Measurements from ENCODE around the gene SPSB1.

DNA sequence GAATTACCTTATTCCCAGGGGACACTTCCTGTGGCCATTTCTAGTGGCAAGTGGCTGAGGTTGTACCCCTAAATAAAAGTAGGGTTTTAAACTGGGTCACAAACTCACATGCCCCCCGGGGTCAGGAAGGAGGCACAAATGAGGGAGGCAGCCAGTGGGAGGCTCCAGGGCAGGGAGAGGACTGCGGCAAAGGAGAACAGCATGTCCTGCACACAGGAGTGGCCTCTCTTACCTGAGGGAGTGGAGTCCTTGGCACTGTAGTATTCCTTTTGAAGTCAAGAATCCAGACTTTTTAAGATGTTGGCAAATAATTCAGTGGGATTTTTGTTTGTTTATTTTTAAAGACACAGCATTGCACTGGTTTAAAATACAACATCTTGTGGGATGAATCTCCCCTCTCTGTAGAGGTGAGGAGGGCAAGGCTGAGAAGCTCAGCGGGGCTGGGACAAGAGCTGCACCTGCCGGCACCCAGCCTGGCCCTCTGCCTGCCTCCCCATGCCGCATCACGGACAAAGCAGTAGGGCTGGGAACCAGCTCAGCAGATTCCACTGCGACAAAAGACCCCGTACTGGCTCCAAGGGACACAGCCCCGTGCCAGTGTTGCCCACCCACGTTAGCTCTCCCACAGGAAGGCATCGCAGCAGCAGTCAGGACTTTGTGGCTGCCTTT lies 22.2 kb downstream of the SPSB1 start:
- TF ChIP-seq, protein P1, sequence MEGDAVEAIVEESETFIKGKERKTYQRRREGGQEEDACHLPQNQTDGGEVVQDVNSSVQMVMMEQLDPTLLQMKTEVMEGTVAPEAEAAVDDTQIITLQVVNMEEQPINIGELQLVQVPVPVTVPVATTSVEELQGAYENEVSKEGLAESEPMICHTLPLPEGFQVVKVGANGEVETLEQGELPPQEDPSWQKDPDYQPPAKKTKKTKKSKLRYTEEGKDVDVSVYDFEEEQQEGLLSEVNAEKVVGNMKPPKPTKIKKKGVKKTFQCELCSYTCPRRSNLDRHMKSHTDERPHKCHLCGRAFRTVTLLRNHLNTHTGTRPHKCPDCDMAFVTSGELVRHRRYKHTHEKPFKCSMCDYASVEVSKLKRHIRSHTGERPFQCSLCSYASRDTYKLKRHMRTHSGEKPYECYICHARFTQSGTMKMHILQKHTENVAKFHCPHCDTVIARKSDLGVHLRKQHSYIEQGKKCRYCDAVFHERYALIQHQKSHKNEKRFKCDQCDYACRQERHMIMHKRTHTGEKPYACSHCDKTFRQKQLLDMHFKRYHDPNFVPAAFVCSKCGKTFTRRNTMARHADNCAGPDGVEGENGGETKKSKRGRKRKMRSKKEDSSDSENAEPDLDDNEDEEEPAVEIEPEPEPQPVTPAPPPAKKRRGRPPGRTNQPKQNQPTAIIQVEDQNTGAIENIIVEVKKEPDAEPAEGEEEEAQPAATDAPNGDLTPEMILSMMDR (IDR thresholded peaks at IDR 0.05; ENCODE audit: poor library complexity, severe bottlenecking), result no peak
- no peak for TF ChIP-seq EZH2 (IDR thresholded peaks at IDR 0.05; ENCODE audit: borderline replicate concordance, insufficient read depth, low read length, poor library complexity, severe bottlenecking)
- TF ChIP-seq POLR2AphosphoS5 (IDR thresholded peaks at IDR 0.05), result no peak
- no peak for TF ChIP-seq EP300 (conservative IDR thresholded peaks at IDR 0.05; ENCODE audit: poor library complexity, severe bottlenecking)
- no peak for TF ChIP-seq RAD21 (conservative IDR thresholded peaks at IDR 0.05)
- TF ChIP-seq TAF1 (IDR thresholded peaks at IDR 0.05; ENCODE audit: low read depth), result no peak
- TF ChIP-seq MXI1 (conservative IDR thresholded peaks at IDR 0.05; ENCODE audit: poor library complexity, severe bottlenecking), result no peak
- TF ChIP-seq, protein P2, sequence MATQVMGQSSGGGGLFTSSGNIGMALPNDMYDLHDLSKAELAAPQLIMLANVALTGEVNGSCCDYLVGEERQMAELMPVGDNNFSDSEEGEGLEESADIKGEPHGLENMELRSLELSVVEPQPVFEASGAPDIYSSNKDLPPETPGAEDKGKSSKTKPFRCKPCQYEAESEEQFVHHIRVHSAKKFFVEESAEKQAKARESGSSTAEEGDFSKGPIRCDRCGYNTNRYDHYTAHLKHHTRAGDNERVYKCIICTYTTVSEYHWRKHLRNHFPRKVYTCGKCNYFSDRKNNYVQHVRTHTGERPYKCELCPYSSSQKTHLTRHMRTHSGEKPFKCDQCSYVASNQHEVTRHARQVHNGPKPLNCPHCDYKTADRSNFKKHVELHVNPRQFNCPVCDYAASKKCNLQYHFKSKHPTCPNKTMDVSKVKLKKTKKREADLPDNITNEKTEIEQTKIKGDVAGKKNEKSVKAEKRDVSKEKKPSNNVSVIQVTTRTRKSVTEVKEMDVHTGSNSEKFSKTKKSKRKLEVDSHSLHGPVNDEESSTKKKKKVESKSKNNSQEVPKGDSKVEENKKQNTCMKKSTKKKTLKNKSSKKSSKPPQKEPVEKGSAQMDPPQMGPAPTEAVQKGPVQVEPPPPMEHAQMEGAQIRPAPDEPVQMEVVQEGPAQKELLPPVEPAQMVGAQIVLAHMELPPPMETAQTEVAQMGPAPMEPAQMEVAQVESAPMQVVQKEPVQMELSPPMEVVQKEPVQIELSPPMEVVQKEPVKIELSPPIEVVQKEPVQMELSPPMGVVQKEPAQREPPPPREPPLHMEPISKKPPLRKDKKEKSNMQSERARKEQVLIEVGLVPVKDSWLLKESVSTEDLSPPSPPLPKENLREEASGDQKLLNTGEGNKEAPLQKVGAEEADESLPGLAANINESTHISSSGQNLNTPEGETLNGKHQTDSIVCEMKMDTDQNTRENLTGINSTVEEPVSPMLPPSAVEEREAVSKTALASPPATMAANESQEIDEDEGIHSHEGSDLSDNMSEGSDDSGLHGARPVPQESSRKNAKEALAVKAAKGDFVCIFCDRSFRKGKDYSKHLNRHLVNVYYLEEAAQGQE (IDR thresholded peaks at IDR 0.05; ENCODE audit: borderline replicate concordance), result no peak
- no peak for TF ChIP-seq SMC3 (conservative IDR thresholded peaks at IDR 0.05; ENCODE audit: poor library complexity)

Measured in neural cell (in vitro differentiated cells).